Breast epithelium (tissue), 4 donors: ENCODE results near the gene C12orf75. TPM values are rescaled to one million over a fixed set of nuclear protein-coding genes. Genes with fewer than 3 reads are reported as not detected.

Experiments used
- DNase-seq, 2 donors: peaks; one replicate each; pipeline ENCODE4 v3.0.0-alpha.2; 2019; ENCODE audit warnings: low spot score in 2 of 2
- H3K27ac ChIP-seq, 2 donors: fragments of 200-600 bp; sonication (generic) in 1 of 2; one replicate each; pipeline ENCODE4 v1.5.1; 2016 to 2019; ENCODE audit warnings: mild to moderate bottlenecking in 1 of 2
- H3K27me3 ChIP-seq, 2 donors: fragments of 200-600 bp; sonication (generic) in 1 of 2; one replicate each; pipeline versions ENCODE4 v1.5.1 to v1.6.0; 2017 to 2019; ENCODE audit warnings: control low read depth in 1 of 2, mild to moderate bottlenecking in 1 of 2
- H3K36me3 ChIP-seq: fragments of 200-600 bp; one replicate; pipeline ENCODE4 v1.5.1; 2019
- H3K4me1 ChIP-seq, 2 donors: fragments of 200-600 bp; sonication (generic); one replicate each; pipeline ENCODE4 v1.5.1; 2016 to 2019; ENCODE audit warnings: control low read depth in 1 of 2
- H3K4me3 ChIP-seq, 3 donors: fragments of 200-600 bp; sonication (generic); 1 replicate in 2 of 3; 2 replicates in 1 of 3; pipeline ENCODE4 v1.5.1; 2016 to 2019; ENCODE audit warnings: mild to moderate bottlenecking in 3 of 3, moderate library complexity in 2 of 3
- H3K9me3 ChIP-seq, 2 donors: fragments of 200-600 bp; sonication (generic) in 1 of 2; one replicate each; pipeline ENCODE4 v1.5.1; 2016 to 2019; ENCODE audit warnings: control low read depth in 1 of 2
- CTCF ChIP-seq, 3 donors: fragments of 450-650 bp; IDR thresholded peaks; one replicate each; pipeline ENCODE4 v1.5.1; 2016 to 2017; ENCODE audit warnings: antibody characterized with exemption in 3 of 3, mild to moderate bottlenecking in 3 of 3, moderate library complexity in 3 of 3
- POLR2A ChIP-seq: fragments of 450-650 bp; IDR thresholded peaks from one replicate; pipeline ENCODE4 v1.6.1; 2016; ENCODE audit warnings: antibody characterized with exemption, mild to moderate bottlenecking, moderate library complexity
- POLR2AphosphoS5 ChIP-seq, 3 donors: sonication (generic); formaldehyde crosslinking; IDR thresholded peaks; one replicate each; pipeline ENCODE4 v1.6.1; 2017; ENCODE audit warnings: antibody characterized with exemption in 3 of 3
- intact Hi-C: fragments of 100-400 bp; cut with DNase I; formaldehyde crosslinking; loops from one replicate; pipeline ENCODE4 v1.15.1; 2023; ENCODE audit warnings: low total_unique reads
- total RNA-seq, 3 donors: library from RNA; depleted of rRNA; stranded (reverse); fragments of >200 nt; gene quantifications; one replicate each; pipeline ENCODE4 v1.1.0, GENCODE V29; 2016

The C12orf75 gene
- total RNA-seq, 3 donors from 2014 or later = 2.4 to 20.9 (median 20.0) TPM

- Histone ChIP-seq H3K36me3 (no peaks in the 10 kb centered on the region), H3K27ac (no peak overlapping the region), H3K27me3 (no peaks in the 10 kb centered on the region), H3K4me3 (no peak overlapping the region), H3K4me1 (no peaks in the 10 kb centered on the region), H3K9me3 (no peaks in the 10 kb centered on the region)
- intact Hi-C loops = loop anchor here (5.0 kb wide), 1 partner anchor 233 kb away; the partner anchor contains the start of gene ALDH1L2
- no peak for DNase-seq
- TF ChIP-seq POLR2AphosphoS5 (IDR thresholded peaks at IDR 0.05) (no peak), POLR2A (no peak), CTCF (IDR thresholded peaks at IDR 0.05) (no peak)
Measured at GRCh38 chr12:105315130-105315529, 15.4 kb upstream of the C12orf75 start.

GRCh38 chr12:105315726-105316125, 14.8 kb upstream of the C12orf75 start:
- no peaks in the 10 kb centered on the region for H3K36me3 ChIP-seq
- no peaks in the 10 kb centered on the region for H3K4me1 ChIP-seq
- no peak for DNase-seq
- no peak overlapping the region for H3K27ac ChIP-seq
- no peaks in the 10 kb centered on the region for H3K9me3 ChIP-seq
- H3K4me3 ChIP-seq = no peak overlapping the region
- intact Hi-C loops = loop anchor here (5.0 kb wide), 1 partner anchor 233 kb away; the partner anchor contains the start of gene ALDH1L2
- TF ChIP-seq POLR2A (no peak), CTCF (IDR thresholded peaks at IDR 0.05) (no peak)
- no peaks in the 10 kb centered on the region for H3K27me3 ChIP-seq

GRCh38 chr12:105316931-105317852, 13.3 kb upstream of the C12orf75 start:
- no peak for DNase-seq
- H3K36me3 ChIP-seq = no peaks in the 10 kb centered on the region
- TF ChIP-seq POLR2AphosphoS5 (IDR thresholded peaks at IDR 0.05) (no peak), CTCF (IDR thresholded peaks at IDR 0.05) (no peak), POLR2A (no peak)
- intact Hi-C loops = loop anchor here (5.0 kb wide), 1 partner anchor 235 kb away; the partner anchor contains the start of gene ALDH1L2
- no peaks in the 10 kb centered on the region for H3K9me3 ChIP-seq
- no peaks in the 10 kb centered on the region for H3K27me3 ChIP-seq
- no peaks in the 10 kb centered on the region for H3K4me1 ChIP-seq
- H3K4me3 ChIP-seq = no peak overlapping the region
- no peak overlapping the region for H3K27ac ChIP-seq

GRCh38 chr12:105317942-105318621, 12.4 kb upstream of the C12orf75 start:
- intact Hi-C loops = loop anchor here (5.0 kb wide), 1 partner anchor 236 kb away; the partner anchor contains the start of gene ALDH1L2
- Histone ChIP-seq H3K27me3 (no peaks in the 10 kb centered on the region), H3K4me1 (no peaks in the 10 kb centered on the region), H3K27ac (no peak overlapping the region), H3K9me3 (no peaks in the 10 kb centered on the region), H3K36me3 (no peaks in the 10 kb centered on the region), H3K4me3 (no peak overlapping the region)
- DNase-seq = no peak
- no peak for TF ChIP-seq CTCF (IDR thresholded peaks at IDR 0.05)
- no peak for TF ChIP-seq POLR2AphosphoS5 (IDR thresholded peaks at IDR 0.05)
